IPS-18c (cell line): ENCODE results near the gene ABHD18.
"Not testable (repeated sequence)": the region's sequence is repeated elsewhere in the genome, so short reads cannot be mapped to it uniquely, and the experiment has no call there.

Experiments
- H3K4me3 ChIP-seq: 2 replicates; pipeline ENCODE4 v1.7.0; 2013; ENCODE audit warnings: low read depth, mild to moderate bottlenecking, low read length, moderate library complexity; ENCODE audit not compliant: insufficient read depth
- H3K9me3 ChIP-seq: one replicate; pipeline ENCODE4 v1.6.1; 2013; ENCODE audit warnings: mild to moderate bottlenecking, low read length, moderate library complexity; ENCODE audit not compliant: control insufficient read depth, insufficient read depth

The ABHD18 gene

GRCh38 chr4:127965062-127965802 lies at the start of gene ABHD18, which contains the start of gene MFSD8:
Gene ABHD18 (plus strand): TSS chr4:127965406. CDS start chr4:127982956, 17,550 bp downstream.
Gene MFSD8 (minus strand): TSS chr4:127965173. CDS start chr4:127965133, 40 bp downstream.
- no peaks in the 10 kb centered on the region for H3K9me3 ChIP-seq
- H3K4me3 ChIP-seq, result peak within 1 kb of the TSS; percentile 96

- H3K9me3 ChIP-seq, result no peaks in the 10 kb centered on the region
- H3K4me3 ChIP-seq, result no peak overlapping the region
Observed at GRCh38 chr4:127916512-127916911, 48.7 kb upstream of the ABHD18 start.

GRCh38 chr4:127917151-127917550 lies 48.1 kb upstream of the ABHD18 start:
- Histone ChIP-seq H3K4me3 (no peak overlapping the region), H3K9me3 (no peaks in the 10 kb centered on the region)

- Histone ChIP-seq H3K4me3 (no peak overlapping the region), H3K9me3 (no peaks in the 10 kb centered on the region)
Observed at GRCh38 chr4:127920521-127920920, 44.7 kb upstream of the ABHD18 start.

GRCh38 chr4:127922226-127922625 lies 43.0 kb upstream of the ABHD18 start:
- H3K4me3 ChIP-seq, result no peak overlapping the region

GRCh38 chr4:127925720-127926119 lies 39.5 kb upstream of the ABHD18 start:
- H3K4me3 ChIP-seq, H3K9me3 ChIP-seq: not testable (repeated sequence)

More at GRCh38 chr4:127922226-127922625, 43.0 kb upstream of the ABHD18 start:
- no peaks in the 10 kb centered on the region for H3K9me3 ChIP-seq

GRCh38 chr4:127930175-127930574 lies 35.0 kb upstream of the ABHD18 start:
- H3K9me3 ChIP-seq, result no peaks in the 10 kb centered on the region
- no peak overlapping the region for H3K4me3 ChIP-seq

GRCh38 chr4:127931836-127932235 lies 33.4 kb upstream of the ABHD18 start:
- not testable (repeated sequence) for H3K4me3 ChIP-seq, H3K9me3 ChIP-seq

- Histone ChIP-seq H3K9me3 (no peaks in the 10 kb centered on the region), H3K4me3 (no peak overlapping the region)
Observed at GRCh38 chr4:127936974-127937373, 28.2 kb upstream of the ABHD18 start.

GRCh38 chr4:127957105-127957504 lies 8.1 kb upstream of the ABHD18 start:
- Histone ChIP-seq H3K9me3 (no peaks in the 10 kb centered on the region), H3K4me3 (no peak overlapping the region)

- Histone ChIP-seq H3K4me3 (no peak overlapping the region), H3K9me3 (no peaks in the 10 kb centered on the region)
Observed at GRCh38 chr4:127959794-127960193, 5.4 kb upstream of the ABHD18 start.

GRCh38 chr4:127963633-127964398 lies 1.4 kb upstream of the ABHD18 start:
- 0 out of 2 replicates have a peak overlapping the region, but pooled peaks have one; percentile 20 for H3K4me3 ChIP-seq

GRCh38 chr4:127964426-127965061 lies 662 bp upstream of the ABHD18 start:
- H3K9me3 ChIP-seq, result not testable (repeated sequence)

More at GRCh38 chr4:127963633-127964398, 1.4 kb upstream of the ABHD18 start:
- not testable (repeated sequence) for H3K9me3 ChIP-seq

GRCh38 chr4:127965803-127966175 lies 583 bp downstream of the ABHD18 start:
- Histone ChIP-seq H3K9me3 (no peaks in the 10 kb centered on the region), H3K4me3 (peak overlapping the region; percentile 96)

More at GRCh38 chr4:127964426-127965061, 662 bp upstream of the ABHD18 start:
- peak overlapping the region; percentile 96 for H3K4me3 ChIP-seq

GRCh38 chr4:127967141-127967775 lies 2.1 kb downstream of the ABHD18 start:
- no peaks in the 10 kb centered on the region for H3K9me3 ChIP-seq
- H3K4me3 ChIP-seq, result no peak overlapping the region

- H3K9me3 ChIP-seq, result no peaks in the 10 kb centered on the region
- no peak overlapping the region for H3K4me3 ChIP-seq
Observed at GRCh38 chr4:127968586-127968985, 3.4 kb downstream of the ABHD18 start.

GRCh38 chr4:127970925-127971324 lies 5.7 kb downstream of the ABHD18 start:
- H3K9me3 ChIP-seq, H3K4me3 ChIP-seq: not testable (repeated sequence)
